ENCODE measurements around the gene CCDC175. TPM values are rescaled to one million over a fixed set of nuclear protein-coding genes. Genes with fewer than 3 reads are reported as not detected.

The CCDC175 gene
- total RNA-seq, 1 experiment from 2014 or later: not detected

- H3K27ac ChIP-seq: peak overlapping the region; percentile 96
- no peaks in the 10 kb centered on the region for H3K9me3 ChIP-seq (ENCODE audit: insufficient read depth, low read depth)
- no TSS peak for BruUV-seq (replicated peaks)
- POLR2A ChIA-PET (ENCODE audit: unreplicated experiment): no interaction called here
- DNase-seq: no peak
- H3F3A ChIP-seq (ENCODE audit: insufficient read depth, low read depth): peaks cover 25% of the 10 kb centered on the region
- peaks cover 32% of the 10 kb centered on the region for H3K36me3 ChIP-seq (ENCODE audit: low read depth)
- H3K27me3 ChIP-seq (ENCODE audit: insufficient read depth, low read depth): no peaks in the 10 kb centered on the region
- H3K79me2 ChIP-seq (ENCODE audit: low read depth): peaks cover 88% of the 10 kb centered on the region
- H3K4me1 ChIP-seq (replicated peaks; ENCODE audit: insufficient read depth): peaks cover 43% of the 10 kb centered on the region
- no peak for TF ChIP-seq EZH2 (IDR thresholded peaks at IDR 0.05; ENCODE audit: low read depth)
- TF ChIP-seq, protein P1, sequence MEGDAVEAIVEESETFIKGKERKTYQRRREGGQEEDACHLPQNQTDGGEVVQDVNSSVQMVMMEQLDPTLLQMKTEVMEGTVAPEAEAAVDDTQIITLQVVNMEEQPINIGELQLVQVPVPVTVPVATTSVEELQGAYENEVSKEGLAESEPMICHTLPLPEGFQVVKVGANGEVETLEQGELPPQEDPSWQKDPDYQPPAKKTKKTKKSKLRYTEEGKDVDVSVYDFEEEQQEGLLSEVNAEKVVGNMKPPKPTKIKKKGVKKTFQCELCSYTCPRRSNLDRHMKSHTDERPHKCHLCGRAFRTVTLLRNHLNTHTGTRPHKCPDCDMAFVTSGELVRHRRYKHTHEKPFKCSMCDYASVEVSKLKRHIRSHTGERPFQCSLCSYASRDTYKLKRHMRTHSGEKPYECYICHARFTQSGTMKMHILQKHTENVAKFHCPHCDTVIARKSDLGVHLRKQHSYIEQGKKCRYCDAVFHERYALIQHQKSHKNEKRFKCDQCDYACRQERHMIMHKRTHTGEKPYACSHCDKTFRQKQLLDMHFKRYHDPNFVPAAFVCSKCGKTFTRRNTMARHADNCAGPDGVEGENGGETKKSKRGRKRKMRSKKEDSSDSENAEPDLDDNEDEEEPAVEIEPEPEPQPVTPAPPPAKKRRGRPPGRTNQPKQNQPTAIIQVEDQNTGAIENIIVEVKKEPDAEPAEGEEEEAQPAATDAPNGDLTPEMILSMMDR (conservative IDR thresholded peaks at IDR 0.05): no peak
- no peaks in the 10 kb centered on the region for H3K9me2 ChIP-seq (ENCODE audit: insufficient read depth)
- CTCF ChIA-PET: no interaction called here
- peak overlapping the region; percentile 99 for H3K4me3 ChIP-seq
- peak overlapping the region; percentile 86 for H3K4me2 ChIP-seq
- intact Hi-C loops (cut with micrococcal nuclease; ENCODE audit: unreplicated experiment): loop anchor here (5.0 kb wide), 2 partner anchors 204 to 611 kb away; partner anchors contain the start of gene PCNX4
- H2AFZ ChIP-seq: no peak overlapping the region
- no peaks in the 10 kb centered on the region; the same call in 1 of the 2 replicates for H4K20me1 ChIP-seq (ENCODE audit: insufficient read depth)
Observed at GRCh38 chr14:59481407-59481806, 95.2 kb downstream of the CCDC175 start.

GRCh38 chr14:59480166-59480565 lies 96.4 kb downstream of the CCDC175 start:
- TF ChIP-seq, protein P1 (conservative IDR thresholded peaks at IDR 0.05): no peak
- no peak for TF ChIP-seq EZH2 (IDR thresholded peaks at IDR 0.05; ENCODE audit: low read depth)
- peak overlapping the region; percentile 86 for H3K4me2 ChIP-seq
- POLR2A ChIA-PET (ENCODE audit: unreplicated experiment): no interaction called here
- H3F3A ChIP-seq (ENCODE audit: insufficient read depth, low read depth): peaks cover 25% of the 10 kb centered on the region
- BruUV-seq (replicated peaks): no TSS peak
- H3K4me1 ChIP-seq (replicated peaks; ENCODE audit: insufficient read depth): peaks cover 31% of the 10 kb centered on the region
- no peak overlapping the region for H2AFZ ChIP-seq
- peak overlapping the region; percentile 99; the same call in 1 of the 2 replicates for H3K4me3 ChIP-seq
- no peaks in the 10 kb centered on the region; the same call in 1 of the 2 replicates for H4K20me1 ChIP-seq (ENCODE audit: insufficient read depth)
- H3K9me2 ChIP-seq (ENCODE audit: insufficient read depth): no peaks in the 10 kb centered on the region
- H3K79me2 ChIP-seq (ENCODE audit: low read depth): peaks cover 76% of the 10 kb centered on the region
- no peaks in the 10 kb centered on the region for H3K9me3 ChIP-seq (ENCODE audit: insufficient read depth, low read depth)
- no peak overlapping the region for H3K27ac ChIP-seq
- H3K36me3 ChIP-seq (ENCODE audit: low read depth): peaks cover 43% of the 10 kb centered on the region
- no peak for DNase-seq
- H3K27me3 ChIP-seq (ENCODE audit: insufficient read depth, low read depth): no peaks in the 10 kb centered on the region
- intact Hi-C loops (cut with micrococcal nuclease; ENCODE audit: unreplicated experiment): loop anchor here (5.0 kb wide), 2 partner anchors 203 to 612 kb away; partner anchors contain the start of gene PCNX4
- CTCF ChIA-PET: no interaction called here

DNA sequence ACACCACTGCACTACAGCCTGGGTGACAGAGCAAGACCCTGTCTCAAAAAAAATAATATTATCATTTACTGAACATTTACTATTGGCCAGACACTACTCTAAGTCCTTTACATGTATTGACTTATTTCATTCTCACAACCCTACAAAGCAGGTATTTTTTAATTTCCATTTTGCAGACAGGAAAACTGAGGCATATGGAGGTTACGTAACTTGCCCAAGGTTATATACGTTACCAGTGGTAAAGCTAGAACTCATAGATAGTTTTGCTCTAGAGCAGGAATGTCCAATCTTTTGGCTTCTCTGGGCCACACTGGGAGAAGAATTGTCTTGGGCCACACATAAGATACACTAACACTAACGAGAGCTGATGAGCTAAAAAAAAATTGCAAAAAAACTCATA lies 98.1 kb downstream of the CCDC175 start:
- Histone ChIP-seq H3K4me3 (no peak overlapping the region), H3K79me2 (ENCODE audit: low read depth) (peaks cover 66% of the 10 kb centered on the region)

More for the DNA sequence above, 98.1 kb downstream of the CCDC175 start:
- ChIA-PET CTCF (no interaction called here), POLR2A (ENCODE audit: unreplicated experiment) (no interaction called here)
- Histone ChIP-seq H3K4me1 (replicated peaks; ENCODE audit: insufficient read depth) (peaks cover 30% of the 10 kb centered on the region), H3K27ac (no peak overlapping the region), H3K9me3 (ENCODE audit: insufficient read depth, low read depth) (no peaks in the 10 kb centered on the region), H2AFZ (no peak overlapping the region), H3K36me3 (ENCODE audit: low read depth) (peaks cover 53% of the 10 kb centered on the region), H4K20me1 (ENCODE audit: insufficient read depth) (peaks cover 6% of the 10 kb centered on the region; the same call in 1 of the 2 replicates), H3K27me3 (ENCODE audit: insufficient read depth, low read depth) (no peaks in the 10 kb centered on the region), H3K4me2 (no peak overlapping the region), H3K9me2 (ENCODE audit: insufficient read depth) (no peaks in the 10 kb centered on the region), H3F3A (ENCODE audit: insufficient read depth, low read depth) (peaks cover 23% of the 10 kb centered on the region)
- no peak for DNase-seq
- TF ChIP-seq, protein P1 (conservative IDR thresholded peaks at IDR 0.05): no peak
- TF ChIP-seq EZH2 (IDR thresholded peaks at IDR 0.05; ENCODE audit: low read depth): no peak
- intact Hi-C loops (cut with micrococcal nuclease; ENCODE audit: unreplicated experiment): no loop called here
- BruUV-seq (replicated peaks): no TSS peak
